HCT116 (cell line): Measurements from ENCODE around the gene GRIK1. TPM values are rescaled to one million over a fixed set of nuclear protein-coding genes. Genes with fewer than 3 reads are reported as not detected.

Experiments
- ATAC-seq: fragments of 200-7000 bp; cut with Tn5 transposase; 2 replicates; pipeline ENCODE4 v1.9.1; 2020; ENCODE audit warnings: mild to moderate bottlenecking, moderate library complexity
- BruUV-seq: library from RNA; stranded (reverse); fragments of 400-500 nt; replicated peaks from 2 replicates; lab custom pipeline; 2021; lab: Mats Ljungman, UMichigan
- CTCF ChIA-PET: fragments of 300-600 bp; sonication (Branson Sonifier 250); formaldehyde crosslinking; loops from one replicate; lab custom pipeline; 2021; ENCODE audit warnings: antibody characterized with exemption; lab: Charles Lee
- POLR2A ChIA-PET: fragments of 300-600, 350-600 bp; sonication (Branson Sonifier 250); formaldehyde crosslinking; loops from one replicate; lab custom pipeline; 2021; ENCODE audit warnings: antibody characterized with exemption; lab: Charles Lee
- RAD21 ChIA-PET, 2 experiments: fragments of 300-600 bp; sonication (Branson Sonifier 250); formaldehyde crosslinking; loops; one replicate each; lab custom pipeline; 2023; ENCODE audit warnings: low total read pairs in 2 of 2; ENCODE audit not compliant: uncharacterized antibody in 2 of 2, unreplicated experiment in 2 of 2, low non-redundant PET in 1 of 2; lab: Charles Lee
- DNase-seq: peaks from one replicate; pipeline ENCODE4 v3.0.0-alpha.2; 2010; ENCODE audit warnings: low read depth, low spot score
- H2AFZ ChIP-seq: fragments of 200-600 bp; shearing (Covaris generic), sonication (generic); 2 replicates; pipeline ENCODE4 v1.6.1; 2017; ENCODE audit warnings: low read depth, mixed run types, mixed read lengths, antibody characterized with exemption, low read length; ENCODE audit not compliant: poor library complexity, severe bottlenecking
- H3K27ac ChIP-seq: 2 replicates; pipeline ENCODE4 v1.5.1; 2012; ENCODE audit warnings: low read depth, low read length
- H3K27me3 ChIP-seq: fragments of 200-600 bp; sonication (generic); 2 replicates; pipeline ENCODE4 v1.6.1; 2016; ENCODE audit warnings: mixed run types, low read length, mixed read lengths; ENCODE audit not compliant: insufficient read depth
- H3K36me3 ChIP-seq, 2 experiments: fragments of 200-500 bp in 1 of 2; fragments of 200-600 bp in 1 of 2; sonication (Bioruptor generic) in 1 of 2; sonication (generic) in 1 of 2; 2 replicates each; pipeline versions ENCODE4 v1.5.1 to v1.6.1; 2014 to 2016; ENCODE audit warnings: low read length in 2 of 2, inconsistent platforms in 1 of 2, mixed read lengths in 1 of 2, mixed run types in 1 of 2; ENCODE audit not compliant: insufficient read depth in 2 of 2, control insufficient read depth in 1 of 2
- H3K4me1 ChIP-seq, 2 experiments: fragments of 200-600 bp in 1 of 2; sonication (generic) in 1 of 2; 2 replicates each; pipeline versions ENCODE4 v1.5.1 to v1.6.1; 2012 to 2017; ENCODE audit warnings: low read length in 2 of 2, inconsistent platforms in 1 of 2, mild to moderate bottlenecking in 1 of 2, mixed read lengths in 1 of 2, mixed run types in 1 of 2, moderate library complexity in 1 of 2; ENCODE audit not compliant: insufficient read depth in 2 of 2, control insufficient read depth in 1 of 2
- H3K4me2 ChIP-seq: fragments of 200-600 bp; sonication (generic); 2 replicates; pipeline ENCODE4 v1.6.1; 2017; ENCODE audit warnings: mixed run types, low read length, mixed read lengths
- H3K4me3 ChIP-seq, 2 experiments: fragments of 200-600 bp in 1 of 2; sonication (generic) in 1 of 2; replicated peaks in 1 of 2; 2 replicates each; pipeline ENCODE4 v1.5.1; 2011 to 2016; ENCODE audit warnings: low read length in 2 of 2, control low read depth in 1 of 2, low read depth in 1 of 2, mild to moderate bottlenecking in 1 of 2, mixed read lengths in 1 of 2, mixed run types in 1 of 2
- H3K79me2 ChIP-seq: fragments of 200-600 bp; sonication (generic); 2 replicates; pipeline ENCODE4 v1.6.1; 2017; ENCODE audit warnings: mild to moderate bottlenecking, mixed run types, low read length, moderate library complexity, mixed read lengths; ENCODE audit not compliant: insufficient read depth
- H3K9ac ChIP-seq: fragments of 200-600 bp; sonication (generic); 2 replicates; pipeline ENCODE4 v1.6.1; 2016; ENCODE audit warnings: low read length, mixed read lengths
- H3K9me2 ChIP-seq: fragments of 200-600 bp; sonication (generic), shearing (Covaris generic); 2 replicates; pipeline ENCODE4 v1.6.1; 2017; ENCODE audit warnings: mixed run types, mild to moderate bottlenecking, moderate library complexity; ENCODE audit not compliant: insufficient read depth
- H3K9me3 ChIP-seq, 2 experiments: fragments of 200-500 bp in 1 of 2; fragments of 200-600 bp in 1 of 2; sonication (Bioruptor generic) in 1 of 2; sonication (generic) in 1 of 2; 2 replicates each; pipeline ENCODE4 v1.6.1; 2014 to 2017; ENCODE audit warnings: low read length in 2 of 2, mixed read lengths in 2 of 2, inconsistent platforms in 1 of 2, low read depth in 1 of 2, mild to moderate bottlenecking in 1 of 2, mixed run types in 1 of 2, moderate library complexity in 1 of 2; ENCODE audit not compliant: control insufficient read depth in 1 of 2, insufficient read depth in 1 of 2
- H4K20me1 ChIP-seq: fragments of 200-600 bp; sonication (generic), shearing (Covaris generic); 2 replicates; pipeline ENCODE4 v1.6.1; 2017; ENCODE audit warnings: mixed run types, mild to moderate bottlenecking, moderate library complexity; ENCODE audit not compliant: insufficient read depth
- EZH2phosphoT487 ChIP-seq: fragments of 200-600 bp; IDR thresholded peaks from 2 replicates; pipeline ENCODE4 v1.6.1; 2018; ENCODE audit warnings: antibody characterized with exemption, borderline replicate concordance
- FOSL1 ChIP-seq: IDR thresholded peaks from 2 replicates; pipeline ENCODE4 v1.6.1; 2012; ENCODE audit warnings: low read depth
- POLR2A ChIP-seq: IDR thresholded peaks from 2 replicates; pipeline ENCODE4 v1.7.0; 2011; ENCODE audit warnings: borderline replicate concordance; ENCODE audit not compliant: insufficient read depth, insufficient read length; ENCODE audit errors: extremely low read depth
- POLR2AphosphoS5 ChIP-seq: IDR thresholded peaks from 2 replicates; pipeline ENCODE4 v1.6.1; 2011; ENCODE audit warnings: mild to moderate bottlenecking, low read depth, low read length, moderate library complexity
- REST ChIP-seq: IDR thresholded peaks from 2 replicates; pipeline ENCODE4 v1.6.1; 2012; ENCODE audit warnings: low read depth
- SIN3A ChIP-seq: IDR thresholded peaks from 2 replicates; pipeline ENCODE4 v1.6.1; 2012; ENCODE audit warnings: low read depth
- TCF7L2 ChIP-seq: IDR thresholded peaks from 2 replicates; pipeline ENCODE4 v1.7.0; 2011; ENCODE audit warnings: borderline replicate concordance, inconsistent platforms; ENCODE audit not compliant: insufficient read depth, insufficient read length; ENCODE audit errors: extremely low read depth
- ZNF274 ChIP-seq: fragments of 200-500 bp; sonication (Bioruptor generic); IDR thresholded peaks from 2 replicates; pipeline ENCODE4 v1.6.1; 2014; ENCODE audit warnings: mild to moderate bottlenecking, low read depth, low read length, inconsistent platforms
- intact Hi-C: fragments of 100-400 bp; cut with micrococcal nuclease; formaldehyde crosslinking; loops from 2 replicates; pipeline ENCODE4 v1.10.0; 2022
- total RNA-seq: library from RNA; stranded (reverse); gene quantifications from one replicate; pipeline ENCODE4 v1.2.1, GENCODE V29; 2021; ENCODE audit not compliant: unreplicated experiment

Gene GRIK1
- total RNA-seq, 1 experiment from 2014 or later = not detected

GRCh38 chr21:29656504-29657239, 283.1 kb downstream of the GRIK1 start:
- POLR2A ChIA-PET = no interaction called here
- Histone ChIP-seq H3K4me3 (no peak overlapping the region), H3K36me3 (no peaks in the 10 kb centered on the region), H3K4me2 (no peak overlapping the region), H3K9me2 (no peaks in the 10 kb centered on the region), H3K27ac (no peak overlapping the region), H3K9me3 (peaks cover 6 to 15% of the 10 kb centered on the region in 2 experiments; a peak in 2 of 4 replicates), H3K27me3 (no peaks in the 10 kb centered on the region), H3K9ac (no peak overlapping the region), H3K79me2 (no peaks in the 10 kb centered on the region), H4K20me1 (no peaks in the 10 kb centered on the region)
- ATAC-seq = no peak
- no peak for DNase-seq
- intact Hi-C loops = no loop called here
- no peak for TF ChIP-seq POLR2A
- no peak for TF ChIP-seq SIN3A
- no peak for TF ChIP-seq EZH2phosphoT487
- no peak for TF ChIP-seq TCF7L2
- no peak for TF ChIP-seq REST
- TF ChIP-seq ZNF274 = no peak
- no peak for TF ChIP-seq POLR2AphosphoS5
- no peak for TF ChIP-seq FOSL1
- TF ChIP-seq, all 23 proteins: peak for 0
- CTCF ChIA-PET = no interaction called here
- Histone ChIP-seq H2AFZ (no peak overlapping the region), H3K4me1 (no peaks in the 10 kb centered on the region)
- no TSS peak for BruUV-seq
- RAD21 ChIA-PET = no interaction called here
